NK-92 treated with Interleukin-12 subunit alpha and Interleukin-12 subunit beta, amount 100 ng/mL, for 24 hours (cell line): ENCODE measurements around the gene ICAM4.

ENCODE experiments used
- DNase-seq: peaks from one replicate; lab custom pipeline; 2025; lab: John Stamatoyannopoulos, UW

ICAM4 gene

DNA sequence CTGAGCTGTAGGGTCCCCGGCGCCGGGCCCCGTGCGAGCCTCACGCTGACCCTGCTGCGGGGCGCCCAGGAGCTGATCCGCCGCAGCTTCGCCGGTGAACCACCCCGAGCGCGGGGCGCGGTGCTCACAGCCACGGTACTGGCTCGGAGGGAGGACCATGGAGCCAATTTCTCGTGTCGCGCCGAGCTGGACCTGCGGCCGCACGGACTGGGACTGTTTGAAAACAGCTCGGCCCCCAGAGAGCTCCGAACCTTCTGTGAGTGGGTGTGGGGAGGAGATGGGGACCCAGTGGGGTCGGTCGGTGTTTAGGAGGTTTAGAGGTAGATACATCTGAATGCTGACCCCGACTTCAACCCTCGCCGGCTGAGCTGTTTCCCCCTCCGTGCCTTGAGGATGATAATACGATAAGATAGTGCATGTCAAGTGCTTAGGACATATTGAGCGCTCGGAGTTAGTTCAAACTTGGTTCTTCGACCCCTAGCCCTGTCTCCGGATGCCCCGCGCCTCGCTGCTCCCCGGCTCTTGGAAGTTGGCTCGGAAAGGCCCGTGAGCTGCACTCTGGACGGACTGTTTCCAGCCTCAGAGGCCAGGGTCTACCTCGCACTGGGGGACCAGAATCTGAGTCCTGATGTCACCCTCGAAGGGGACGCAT is 4.9 kb downstream of the ICAM4 start:
- no peak for DNase-seq

GRCh38 chr19:10292206-10292788 is 5.5 kb downstream of the ICAM4 start:
- no peak for DNase-seq

- no peak for DNase-seq
These were observed 6.3 kb downstream of the ICAM4 start for GRCh38 chr19:10292789-10293636.

DNA sequence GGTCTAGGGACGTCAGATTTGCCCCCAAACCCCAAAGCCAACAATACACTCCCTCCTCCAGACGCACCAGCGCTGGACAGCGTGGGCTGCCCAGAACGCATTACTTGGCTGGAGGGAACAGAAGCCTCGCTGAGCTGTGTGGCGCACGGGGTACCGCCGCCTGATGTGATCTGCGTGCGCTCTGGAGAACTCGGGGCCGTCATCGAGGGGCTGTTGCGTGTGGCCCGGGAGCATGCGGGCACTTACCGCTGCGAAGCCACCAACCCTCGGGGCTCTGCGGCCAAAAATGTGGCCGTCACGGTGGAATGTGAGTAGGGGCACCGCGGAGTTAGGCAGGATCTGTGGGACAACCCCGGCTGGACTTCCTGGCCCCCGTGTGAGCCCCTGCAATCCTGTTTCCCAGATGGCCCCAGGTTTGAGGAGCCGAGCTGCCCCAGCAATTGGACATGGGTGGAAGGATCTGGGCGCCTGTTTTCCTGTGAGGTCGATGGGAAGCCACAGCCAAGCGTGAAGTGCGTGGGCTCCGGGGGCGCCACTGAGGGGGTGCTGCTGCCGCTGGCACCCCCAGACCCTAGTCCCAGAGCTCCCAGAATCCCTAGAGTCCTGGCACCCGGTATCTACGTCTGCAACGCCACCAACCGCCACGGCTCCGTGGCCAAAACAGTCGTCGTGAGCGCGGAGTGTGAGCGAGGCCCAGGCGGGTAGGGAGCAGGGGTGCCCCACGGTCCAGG is 7.0 kb downstream of the ICAM4 start:
- DNase-seq = no peak

GRCh38 chr19:10294368-10294697 is 7.6 kb downstream of the ICAM4 start:
- no peak for DNase-seq

DNA sequence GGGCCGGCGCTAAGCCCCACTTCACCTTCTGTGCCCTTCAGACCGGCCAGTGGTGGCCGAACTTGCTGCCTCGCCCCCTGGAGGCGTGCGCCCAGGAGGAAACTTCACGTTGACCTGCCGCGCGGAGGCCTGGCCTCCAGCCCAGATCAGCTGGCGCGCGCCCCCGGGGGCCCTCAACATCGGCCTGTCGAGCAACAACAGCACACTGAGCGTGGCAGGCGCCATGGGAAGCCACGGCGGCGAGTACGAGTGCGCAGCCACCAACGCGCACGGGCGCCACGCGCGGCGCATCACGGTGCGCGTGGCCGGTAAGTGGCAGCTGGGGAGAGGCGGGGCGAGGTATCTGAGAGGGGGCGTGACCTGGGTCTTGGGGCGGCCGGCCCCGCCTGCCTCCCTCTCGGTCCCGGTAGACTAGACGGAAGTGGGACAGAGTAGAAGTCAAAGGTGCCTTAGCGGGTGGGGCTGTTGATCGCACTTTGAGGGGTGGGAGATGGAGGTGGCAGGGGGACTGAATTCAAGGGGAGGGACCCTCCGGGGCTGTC is 8.6 kb downstream of the ICAM4 start:
- DNase-seq = no peak

GRCh38 chr19:10295847-10296591 is 9.3 kb downstream of the ICAM4 start:
- no peak for DNase-seq

DNA sequence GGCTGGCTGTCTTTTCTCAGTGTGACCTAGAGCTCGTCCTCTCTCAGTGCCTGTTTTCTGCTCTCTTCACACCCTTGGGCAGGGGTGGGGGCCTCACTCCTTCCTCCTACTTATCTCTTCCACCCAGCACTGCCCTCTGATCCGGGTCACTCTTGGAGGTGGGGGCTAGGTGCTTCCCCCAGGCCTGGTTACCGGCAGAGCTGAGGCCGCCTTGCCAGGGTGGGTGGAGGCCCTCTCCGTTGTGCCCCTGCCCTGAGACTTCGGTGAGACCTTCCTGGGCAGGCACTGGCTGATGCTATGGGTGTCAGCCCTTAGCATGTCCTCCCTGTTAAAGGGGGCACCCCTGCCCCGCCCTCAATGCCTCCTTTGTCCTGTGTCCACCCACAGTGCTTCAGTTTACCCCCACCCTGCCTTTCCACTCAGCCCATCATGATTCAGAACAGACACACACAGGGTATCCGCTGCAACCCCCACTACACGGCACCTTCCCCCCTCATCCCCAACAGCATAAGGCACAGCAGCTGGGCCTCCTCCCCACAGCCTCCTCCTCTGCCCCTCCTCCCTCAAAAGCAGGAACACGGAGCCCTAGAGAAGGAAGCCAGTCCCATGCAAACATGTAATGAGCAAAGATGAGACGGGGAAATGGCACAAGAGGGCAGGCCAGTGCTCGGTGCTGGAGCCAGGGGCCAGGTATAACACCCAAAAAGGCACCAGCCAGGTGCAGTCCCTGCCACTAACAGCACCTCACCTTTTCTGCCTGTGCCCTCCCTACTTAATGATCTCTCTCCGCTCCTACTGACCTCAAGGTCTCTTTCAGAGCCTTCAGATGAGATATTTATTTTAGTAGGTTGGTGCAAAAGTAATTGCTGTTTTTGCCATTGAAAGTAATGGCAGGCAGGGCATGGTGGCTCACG is 13.0 kb downstream of the ICAM4 start:
- DNase-seq = no peak

DNA sequence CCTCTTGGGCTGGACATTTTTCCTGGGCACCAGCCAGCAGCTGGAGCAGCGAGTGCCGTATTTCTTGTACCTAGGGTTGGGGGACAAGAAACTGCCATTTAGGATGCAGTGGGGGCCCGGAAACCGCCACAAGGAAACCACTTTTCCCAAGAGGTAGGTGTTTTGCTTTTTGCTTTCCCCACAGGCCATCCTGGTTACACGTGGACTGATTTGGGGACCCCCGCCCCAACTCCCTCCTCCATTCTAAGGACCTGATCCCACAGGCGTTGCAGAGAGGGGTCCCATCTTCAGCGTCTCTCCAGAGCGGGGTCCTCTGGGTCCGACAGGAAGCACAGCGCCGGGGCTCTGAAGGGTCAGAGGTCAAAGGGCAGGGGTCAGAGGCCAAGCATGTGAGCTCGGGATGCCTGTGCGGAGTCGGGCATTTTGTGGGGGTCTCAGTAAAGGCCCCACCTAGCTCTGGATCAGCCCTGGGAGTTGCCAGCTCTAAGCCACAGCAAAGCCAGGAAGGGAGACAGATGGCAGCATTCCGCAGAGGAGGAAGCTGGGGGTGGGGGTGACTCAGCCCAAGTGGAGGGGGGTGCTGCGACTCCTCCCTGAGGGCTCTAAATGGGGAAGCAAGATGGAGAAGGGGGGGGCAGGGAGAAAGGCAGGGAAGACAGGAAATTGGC is 18.5 kb downstream of the ICAM4 start:
- no peak for DNase-seq

- no peak for DNase-seq
These were observed 19.6 kb downstream of the ICAM4 start for GRCh38 chr19:10306327-10306726.

GRCh38 chr19:10309423-10309822 is 22.7 kb downstream of the ICAM4 start, which contains the start of gene ZGLP1:
Gene ZGLP1 (minus strand): TSS chr19:10309815.
- DNase-seq = no peak

- peak; percentile 87 for DNase-seq
These were observed 28.8 kb downstream of the ICAM4 start, which contains the start of gene FDX2 for GRCh38 chr19:10315335-10316214. Gene FDX2 (minus strand): TSS chr19:10316015. CDS start chr19:10315996, 19 bp downstream.

- DNase-seq = no peak
These were observed 29.7 kb downstream of the ICAM4 start for GRCh38 chr19:10316229-10317044.

- DNase-seq = no peak
These were observed 30.5 kb downstream of the ICAM4 start for GRCh38 chr19:10317045-10317856.

GRCh38 chr19:10317857-10318462 is 31.2 kb downstream of the ICAM4 start:
- no peak for DNase-seq
